CD14-positive monocyte (primary cell): ENCODE data around the gene TMA7. TPM values are rescaled to one million over a fixed set of nuclear protein-coding genes. Genes with fewer than 3 reads are reported as not detected.

Source experiments
- DNase-seq, 3 donors: peaks; one replicate each; pipeline ENCODE4 v3.0.0-alpha.2; 2011 to 2022
- H2AFZ ChIP-seq: 2 replicates; pipeline ENCODE4 v1.6.0; 2012; ENCODE audit warnings: mild to moderate bottlenecking, low read depth, low read length, inconsistent platforms; ENCODE audit not compliant: insufficient read depth, poor library complexity, severe bottlenecking
- H3K27ac ChIP-seq, 2 donors: 1 replicate in 1 of 2; 2 replicates in 1 of 2; pipeline ENCODE4 v1.5.1; 2012 to 2013; ENCODE audit warnings: low read length in 2 of 2, control low read depth in 1 of 2, inconsistent platforms in 1 of 2, low read depth in 1 of 2, mild to moderate bottlenecking in 1 of 2
- H3K27me3 ChIP-seq, 2 donors: one replicate each; pipeline versions ENCODE4 v1.6.0 to v1.6.1; 2011 to 2013; ENCODE audit warnings: low read length in 2 of 2; ENCODE audit not compliant: control insufficient read depth in 2 of 2, insufficient read depth in 2 of 2
- H3K36me3 ChIP-seq, 2 donors: replicated peaks in 1 of 2; 1 replicate in 1 of 2; 2 replicates in 1 of 2; pipeline versions ENCODE4 v1.5.1 to v1.6.1; 2012 to 2013; ENCODE audit warnings: low read length in 2 of 2, control low read depth in 1 of 2, inconsistent platforms in 1 of 2, mild to moderate bottlenecking in 1 of 2; ENCODE audit not compliant: insufficient read depth in 2 of 2, control insufficient read depth in 1 of 2
- H3K4me1 ChIP-seq, 2 donors: 1 replicate in 1 of 2; 2 replicates in 1 of 2; pipeline versions ENCODE4 v1.5.1 to v1.6.1; 2012 to 2013; ENCODE audit warnings: low read length in 2 of 2, control low read depth in 1 of 2, inconsistent platforms in 1 of 2, mild to moderate bottlenecking in 1 of 2, moderate library complexity in 1 of 2; ENCODE audit not compliant: insufficient read depth in 2 of 2, control insufficient read depth in 1 of 2
- H3K4me2 ChIP-seq: replicated peaks from 2 replicates; pipeline ENCODE3; 2012; ENCODE audit warnings: low read length, moderate library complexity, mild to moderate bottlenecking; ENCODE audit not compliant: poor library complexity, severe bottlenecking; ENCODE audit errors: extremely low read depth
- H3K4me3 ChIP-seq, 3 experiments: fragments of 200-600 bp in 1 of 3; sonication (generic) in 1 of 3; replicated peaks in 1 of 3; 1 replicate in 2 of 3; 2 replicates in 1 of 3; pipeline ENCODE4 v1.5.1; 2011 to 2013; ENCODE audit warnings: low read length in 3 of 3, mild to moderate bottlenecking in 3 of 3, control low read depth in 2 of 3, low read depth in 2 of 3, inconsistent platforms in 1 of 3, moderate library complexity in 1 of 3
- H3K79me2 ChIP-seq: 2 replicates; pipeline ENCODE4 v1.6.0; 2012; ENCODE audit warnings: mild to moderate bottlenecking, control low read depth, inconsistent platforms, low read length, moderate library complexity; ENCODE audit not compliant: insufficient read depth
- H3K9ac ChIP-seq: 2 replicates; pipeline ENCODE4 v1.6.0; 2017; ENCODE audit warnings: low read length, mild to moderate bottlenecking; ENCODE audit not compliant: insufficient read depth, poor library complexity, severe bottlenecking
- H3K9me3 ChIP-seq, 2 donors: replicated peaks in 1 of 2; 1 replicate in 1 of 2; 2 replicates in 1 of 2; pipeline versions ENCODE4 v1.5.1 to v1.6.1; 2012 to 2013; ENCODE audit warnings: low read length in 2 of 2, control low read depth in 1 of 2; ENCODE audit not compliant: control insufficient read depth in 1 of 2, insufficient read depth in 1 of 2
- H4K20me1 ChIP-seq: 2 replicates; pipeline ENCODE4 v1.6.0; 2012; ENCODE audit warnings: mild to moderate bottlenecking, low read length, control low read depth, moderate library complexity; ENCODE audit not compliant: insufficient read depth
- H3K27ac Mint-ChIP-seq, 7 donors: one replicate each; pipeline ENCODE4 v1.8.0; 2020; ENCODE audit warnings: mild to moderate bottlenecking in 7 of 7, mixed read lengths in 7 of 7, moderate library complexity in 6 of 7, inconsistent platforms in 2 of 7
- H3K27me3 Mint-ChIP-seq, 3 donors: one replicate each; pipeline ENCODE4 v1.8.0; 2021 to 2022; ENCODE audit warnings: low read depth in 3 of 3, mild to moderate bottlenecking in 3 of 3, mixed read lengths in 3 of 3, moderate library complexity in 3 of 3, inconsistent platforms in 1 of 3
- H3K36me3 Mint-ChIP-seq, 2 donors: one replicate each; pipeline ENCODE4 v1.8.0; 2020; ENCODE audit warnings: mixed read lengths in 2 of 2, inconsistent platforms in 1 of 2, mild to moderate bottlenecking in 1 of 2
- H3K4me1 Mint-ChIP-seq: one replicate; pipeline ENCODE4 v1.8.0; 2020; ENCODE audit warnings: mild to moderate bottlenecking, mixed read lengths
- H3K4me3 Mint-ChIP-seq, 2 donors: one replicate each; pipeline ENCODE4 v1.8.0; 2020; ENCODE audit warnings: mild to moderate bottlenecking in 2 of 2, mixed read lengths in 2 of 2, moderate library complexity in 1 of 2
- H3K9me3 Mint-ChIP-seq, 7 donors: one replicate each; pipeline ENCODE4 v1.8.0; 2020 to 2022; ENCODE audit warnings: mixed read lengths in 7 of 7, mild to moderate bottlenecking in 6 of 7, moderate library complexity in 6 of 7, inconsistent platforms in 2 of 7
- WGBS: methylation state at CpG from one replicate; pipeline ENCODE4 v1.1.5; 2013; ENCODE audit warnings: missing lambda C conversion rate; ENCODE audit not compliant: insufficient coverage; 5-methylcytosine and 5-hydroxymethylcytosine counted together
- intact Hi-C, 2 donors: fragments of 100-400 bp; cut with micrococcal nuclease; formaldehyde crosslinking; loops; one replicate each; pipeline versions ENCODE4 v1.15.0 to v1.15.1; 2023
- polyA plus RNA-seq, 3 donors: library from polyadenylated mRNA; depleted of rRNA in 1 of 3; unstranded in 2 of 3; stranded (reverse) in 1 of 3; fragments of 300-500 nt in 2 of 3; fragments of >200 nt in 1 of 3; fragmentation: Illumina TruSeq in 2 of 3; gene quantifications; 1 replicate in 2 of 3; 2 replicates in 1 of 3; pipeline ENCODE4 v1.2.3, GENCODE V29; 2012 to 2021
- TF ChIP-seq, protein P1 (sequence below): fragments of 200-600 bp; IDR thresholded peaks from one replicate; pipeline ENCODE4 v1.8.0; 2022; ENCODE audit warnings: antibody characterized with exemption, mild to moderate bottlenecking

Gene TMA7
- polyA plus RNA-seq, 3 donors, result 301 to 559 (median 478) TPM

DNA sequence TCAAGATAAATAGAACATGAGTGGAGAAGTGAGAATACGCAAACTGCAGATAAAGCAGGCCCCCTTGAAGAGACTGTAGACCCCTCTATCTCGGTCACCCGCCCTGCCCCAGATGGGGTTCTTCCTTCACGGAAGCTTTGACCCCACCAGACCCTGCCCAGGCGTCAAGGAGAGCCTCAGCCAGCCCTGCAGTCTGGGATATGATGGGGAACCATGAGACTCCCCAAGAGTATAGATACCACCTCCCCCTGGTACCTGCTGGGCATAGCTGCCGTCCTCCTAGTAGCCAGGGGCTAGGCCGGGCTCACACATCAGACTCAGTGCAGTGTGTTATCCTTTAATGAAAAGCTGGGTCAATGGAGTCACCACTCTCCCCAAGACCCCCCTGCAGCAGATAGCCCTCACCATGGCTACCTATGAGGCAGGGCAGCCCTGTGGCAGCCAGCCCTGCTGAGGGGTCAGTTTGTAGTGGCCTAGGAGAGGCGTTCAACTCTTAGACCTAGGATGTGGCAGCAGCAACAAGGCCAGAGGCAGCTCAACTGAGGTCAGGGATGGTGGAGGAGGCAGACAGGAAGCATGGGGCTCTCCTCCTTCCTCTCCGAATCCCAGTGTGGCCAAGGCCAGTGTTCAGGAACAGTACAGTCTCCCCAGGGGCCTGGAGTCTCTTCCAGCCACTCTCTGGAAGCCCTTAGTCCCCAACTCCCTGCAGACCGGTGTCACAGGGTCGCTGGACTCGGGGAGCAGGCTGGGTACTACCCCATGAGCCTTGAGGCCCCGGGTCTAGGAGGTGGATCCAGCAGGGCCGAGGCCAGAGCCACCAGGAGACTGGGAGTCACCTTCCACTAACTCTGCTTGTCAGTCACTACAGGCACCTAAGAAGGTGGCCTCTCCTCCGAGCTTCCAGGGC lies 36.3 kb upstream of the TMA7 start:
- 89% methylated on average over 11 of the region's 15 CpGs for WGBS
- no peak overlapping the region for H3K27ac ChIP-seq
- no peaks in the 10 kb centered on the region for H3K27me3 ChIP-seq
- H3K27me3 Mint-ChIP-seq, result peaks cover 0 to 6% (median 0%) of the 10 kb centered on the region in 3 donors
- H3K36me3 ChIP-seq, result no peaks in the 10 kb centered on the region
- no peaks in the 10 kb centered on the region for H3K4me1 ChIP-seq
- H3K4me3 Mint-ChIP-seq, result no peak overlapping the region
- TF ChIP-seq, protein P1, sequence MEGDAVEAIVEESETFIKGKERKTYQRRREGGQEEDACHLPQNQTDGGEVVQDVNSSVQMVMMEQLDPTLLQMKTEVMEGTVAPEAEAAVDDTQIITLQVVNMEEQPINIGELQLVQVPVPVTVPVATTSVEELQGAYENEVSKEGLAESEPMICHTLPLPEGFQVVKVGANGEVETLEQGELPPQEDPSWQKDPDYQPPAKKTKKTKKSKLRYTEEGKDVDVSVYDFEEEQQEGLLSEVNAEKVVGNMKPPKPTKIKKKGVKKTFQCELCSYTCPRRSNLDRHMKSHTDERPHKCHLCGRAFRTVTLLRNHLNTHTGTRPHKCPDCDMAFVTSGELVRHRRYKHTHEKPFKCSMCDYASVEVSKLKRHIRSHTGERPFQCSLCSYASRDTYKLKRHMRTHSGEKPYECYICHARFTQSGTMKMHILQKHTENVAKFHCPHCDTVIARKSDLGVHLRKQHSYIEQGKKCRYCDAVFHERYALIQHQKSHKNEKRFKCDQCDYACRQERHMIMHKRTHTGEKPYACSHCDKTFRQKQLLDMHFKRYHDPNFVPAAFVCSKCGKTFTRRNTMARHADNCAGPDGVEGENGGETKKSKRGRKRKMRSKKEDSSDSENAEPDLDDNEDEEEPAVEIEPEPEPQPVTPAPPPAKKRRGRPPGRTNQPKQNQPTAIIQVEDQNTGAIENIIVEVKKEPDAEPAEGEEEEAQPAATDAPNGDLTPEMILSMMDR, result no peak
- H3K9me3 Mint-ChIP-seq, result no peaks in the 10 kb centered on the region
- no peaks in the 10 kb centered on the region for H3K36me3 Mint-ChIP-seq
- no peak overlapping the region for H3K4me2 ChIP-seq
- DNase-seq, result no peak
- no peak overlapping the region for H2AFZ ChIP-seq
- no peaks in the 10 kb centered on the region for H3K9me3 ChIP-seq
- intact Hi-C loops, result loop anchor here (5.0 kb wide), 2 partner anchors 34 to 284 kb away; partner anchors contain the start of gene NCKIPSD (in 2 of the 2)
- H3K27ac Mint-ChIP-seq, result peak overlapping the region in 1 of 7 donors; percentile 21
- H4K20me1 ChIP-seq, result no peaks in the 10 kb centered on the region
- H3K79me2 ChIP-seq, result no peaks in the 10 kb centered on the region
- H3K4me1 Mint-ChIP-seq, result peaks cover 3% of the 10 kb centered on the region
- no peak overlapping the region for H3K4me3 ChIP-seq
- no peak overlapping the region for H3K9ac ChIP-seq

DNA sequence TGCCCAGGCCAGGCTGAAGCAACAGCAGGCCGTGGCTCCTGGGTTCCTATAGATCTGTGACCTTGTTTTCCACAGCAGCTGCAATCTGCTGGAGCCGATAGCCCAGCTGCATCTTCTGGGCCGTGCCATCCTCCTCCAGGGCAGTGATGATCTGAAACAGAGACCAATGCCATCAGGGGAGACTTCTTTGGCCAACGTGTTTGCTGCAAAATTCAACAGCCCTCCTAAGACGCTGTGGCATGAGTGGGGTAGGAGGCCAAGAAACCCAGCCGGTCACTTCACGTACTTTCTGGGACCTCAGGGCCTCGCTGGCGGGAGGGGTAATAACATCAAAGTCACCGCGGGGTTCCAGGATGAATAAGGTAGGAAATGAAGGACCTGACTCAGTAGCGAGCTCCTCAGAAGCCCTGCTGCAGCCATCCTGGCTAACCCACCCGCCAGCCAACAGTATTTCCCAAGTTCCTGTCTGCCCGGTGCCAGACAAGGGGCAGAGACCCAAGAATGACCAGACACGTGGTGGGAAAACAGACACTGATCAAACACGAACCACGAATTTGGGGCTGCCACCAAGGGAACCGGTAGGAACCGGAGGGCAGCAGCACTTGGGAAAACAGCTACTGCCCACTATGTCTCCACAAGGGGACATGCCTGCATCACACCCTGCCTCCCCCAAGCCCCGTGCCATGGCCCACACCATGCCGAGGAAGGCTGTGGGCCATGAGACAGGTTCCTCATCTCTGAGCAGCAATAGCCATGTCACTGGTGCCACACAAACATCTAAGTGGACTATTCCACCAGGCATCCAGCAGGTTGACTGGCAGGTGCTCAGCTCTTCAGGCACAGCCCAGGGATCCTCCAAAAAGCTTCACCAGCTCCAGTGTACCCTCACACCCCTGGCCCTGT lies 35.4 kb upstream of the TMA7 start:
- H3K36me3 Mint-ChIP-seq, result no peaks in the 10 kb centered on the region
- no peaks in the 10 kb centered on the region for H3K36me3 ChIP-seq
- no peak overlapping the region for H3K9ac ChIP-seq
- H3K4me3 Mint-ChIP-seq, result no peak overlapping the region
- no peaks in the 10 kb centered on the region for H3K9me3 ChIP-seq
- H3K27ac ChIP-seq, result no peak overlapping the region
- no peak overlapping the region for H2AFZ ChIP-seq
- no peaks in the 10 kb centered on the region for H3K9me3 Mint-ChIP-seq
- H4K20me1 ChIP-seq, result no peaks in the 10 kb centered on the region
- H3K27ac Mint-ChIP-seq, result no peak overlapping the region
- TF ChIP-seq, protein P1, result no peak
- WGBS, result 59% methylated on average over 12 of the region's 21 CpGs
- peaks cover 0 to 6% (median 0%) of the 10 kb centered on the region in 3 donors for H3K27me3 Mint-ChIP-seq
- no peak overlapping the region for H3K4me2 ChIP-seq
- intact Hi-C loops, result loop anchor here (5.0 kb wide), 2 partner anchors 33 to 283 kb away; partner anchors contain the start of gene NCKIPSD (in 2 of the 2)
- no peaks in the 10 kb centered on the region for H3K4me1 ChIP-seq
- H3K4me1 Mint-ChIP-seq, result no peaks in the 10 kb centered on the region
- H3K79me2 ChIP-seq, result no peaks in the 10 kb centered on the region
- H3K27me3 ChIP-seq, result no peaks in the 10 kb centered on the region
- DNase-seq, result no peak
- H3K4me3 ChIP-seq, result no peak overlapping the region
